ENCODE measurements around the gene MED17.
"Not testable (repeated sequence)": the region's sequence is repeated elsewhere in the genome, so short reads cannot be mapped to it uniquely, and the experiment has no call there.

MED17 gene

DNA sequence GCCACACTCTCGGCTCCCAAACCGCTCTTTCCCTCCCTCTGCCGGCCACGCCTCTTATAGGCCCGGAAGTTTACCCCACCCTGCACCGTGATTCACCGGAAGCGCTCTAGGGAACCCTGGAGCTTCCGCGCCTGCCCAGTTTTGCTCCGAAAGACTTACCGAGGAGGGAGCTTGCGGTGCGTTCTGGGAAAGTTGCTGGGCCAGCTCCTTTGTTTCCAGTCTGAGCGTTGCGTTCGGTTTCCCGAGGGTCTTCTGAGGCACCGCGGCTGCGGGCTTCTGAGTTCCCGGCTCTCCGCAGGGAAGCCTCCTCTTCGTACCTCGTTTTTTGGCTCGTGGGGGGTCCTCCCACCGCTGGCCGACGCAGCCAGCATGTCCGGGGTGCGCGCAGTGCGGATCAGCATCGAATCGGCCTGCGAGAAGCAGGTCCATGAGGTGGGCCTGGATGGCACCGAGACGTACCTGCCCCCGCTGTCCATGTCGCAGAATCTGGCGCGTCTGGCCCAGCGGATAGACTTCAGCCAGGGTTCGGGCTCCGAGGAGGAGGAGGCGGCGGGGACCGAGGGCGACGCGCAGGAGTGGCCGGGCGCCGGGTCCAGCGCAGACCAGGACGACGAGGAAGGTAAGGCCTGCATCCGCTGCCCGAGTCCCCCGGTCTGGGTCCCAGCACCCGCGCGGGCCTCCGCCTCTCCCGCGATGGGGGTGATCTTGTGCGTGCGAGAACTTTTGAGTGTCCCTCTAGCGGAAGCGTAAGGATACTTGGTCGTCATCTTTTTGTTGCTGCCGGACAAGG lies at the start of gene MED17:
TSS of gene MED17 (plus strand) at position 138 of the 790 bp plus-strand sequence. CDS start at position 370, 232 bp downstream.
- peak; percentile 93 for DNase-seq (ENCODE audit: low spot score)

DNA sequence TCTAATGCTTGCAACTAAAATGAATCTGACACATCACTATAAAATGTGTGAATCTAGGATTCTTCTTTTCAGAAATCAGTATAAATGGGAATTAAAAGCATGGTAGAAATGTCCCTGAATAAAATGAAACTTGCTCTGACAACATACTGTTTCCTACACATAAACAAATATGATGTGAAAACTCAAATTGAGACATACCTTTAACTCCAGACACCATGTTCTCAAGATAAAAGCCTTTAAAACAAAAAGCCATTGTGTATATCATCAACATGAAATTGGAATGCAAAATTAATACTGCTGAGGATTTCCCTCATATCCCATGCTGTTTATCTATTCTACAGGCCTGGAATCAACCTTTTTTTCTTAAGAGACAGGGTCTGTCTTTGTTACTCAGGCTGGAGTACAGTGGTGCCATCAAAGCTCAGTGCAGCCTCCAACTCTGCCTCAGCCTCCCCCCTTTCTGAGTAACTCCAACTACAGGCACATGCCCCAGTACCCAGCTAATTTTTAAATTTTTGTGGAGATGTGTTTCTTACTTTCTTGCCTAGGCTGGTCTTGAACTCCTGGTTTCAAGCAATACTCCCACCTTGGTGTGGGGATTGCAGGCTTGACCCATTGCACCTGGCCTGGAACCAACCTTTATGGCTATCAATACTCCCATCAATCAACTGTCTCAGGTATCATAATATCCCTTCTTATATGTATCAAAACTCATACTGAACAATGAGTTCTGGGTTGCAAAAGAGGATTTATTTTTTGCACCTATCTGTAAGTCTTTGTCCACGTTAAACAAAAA lies 49.5 kb upstream of the MED17 start:
- DNase-seq (ENCODE audit: low spot score) = peak; percentile 30

GRCh38 chr11:93735627-93736026 lies 48.5 kb upstream of the MED17 start:
- peak; percentile 30 for DNase-seq (ENCODE audit: low spot score)

- DNase-seq (ENCODE audit: low spot score) = no peak
Measured at GRCh38 chr11:93736129-93736528, 48.0 kb upstream of the MED17 start.

- DNase-seq (ENCODE audit: low spot score) = peak; percentile 71
Measured at GRCh38 chr11:93737904-93738612, 46.0 kb upstream of the MED17 start.

DNA sequence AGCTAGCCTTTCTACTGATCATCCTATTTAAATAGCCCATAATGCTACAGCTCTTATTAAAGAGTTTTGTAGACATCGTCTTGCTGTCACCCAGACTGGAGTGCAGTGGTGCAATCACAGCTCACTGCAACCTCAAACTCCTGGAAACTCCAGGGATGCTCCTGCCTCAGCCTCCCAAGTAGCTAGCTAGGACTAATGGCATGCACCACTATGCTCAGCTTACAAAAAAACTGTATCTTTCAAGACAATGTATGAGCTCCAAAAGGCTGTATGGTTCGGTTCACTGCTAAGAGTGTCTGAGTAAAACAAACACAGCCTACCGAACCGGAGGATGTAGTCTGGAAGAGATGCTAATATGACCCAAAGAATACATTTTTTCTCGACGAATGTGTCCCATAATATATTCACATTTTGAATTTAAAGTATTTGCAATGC lies 45.4 kb upstream of the MED17 start:
- DNase-seq (ENCODE audit: low spot score) = peak; percentile 39

DNA sequence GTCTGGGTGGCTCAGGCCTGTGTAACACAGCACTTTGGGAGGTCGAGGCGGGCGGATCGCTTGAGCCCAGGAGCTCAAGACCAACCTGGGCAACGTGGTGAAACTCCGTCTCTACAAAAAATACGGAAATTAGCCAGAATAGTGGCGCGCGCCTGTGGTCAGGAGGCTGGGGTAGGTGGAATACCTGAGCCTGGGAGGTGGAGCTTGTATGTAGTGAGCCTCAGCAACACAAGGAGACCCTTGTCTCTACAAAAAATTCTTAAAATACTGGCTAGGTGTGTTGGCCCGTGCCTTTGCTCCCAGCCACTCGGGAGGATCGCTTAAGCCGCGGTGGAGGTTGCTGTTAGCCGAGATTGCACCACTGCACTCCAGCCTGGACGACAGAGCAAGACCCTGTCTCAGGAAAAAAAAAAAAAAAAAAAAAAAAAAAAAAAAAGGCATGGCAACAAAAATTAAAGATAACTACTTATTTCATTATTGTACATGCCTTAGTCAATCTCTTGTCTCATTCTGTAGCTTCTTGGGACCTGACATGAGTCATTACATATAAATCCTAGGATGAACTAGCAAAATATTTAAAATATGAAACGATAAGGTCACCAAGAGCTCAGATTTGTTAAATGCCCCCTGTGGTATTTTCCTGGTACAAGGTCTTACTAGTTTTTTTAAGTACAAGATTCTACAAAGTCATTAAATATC lies 43.9 kb upstream of the MED17 start:
- DNase-seq (ENCODE audit: low spot score) = peak; percentile 84

DNA sequence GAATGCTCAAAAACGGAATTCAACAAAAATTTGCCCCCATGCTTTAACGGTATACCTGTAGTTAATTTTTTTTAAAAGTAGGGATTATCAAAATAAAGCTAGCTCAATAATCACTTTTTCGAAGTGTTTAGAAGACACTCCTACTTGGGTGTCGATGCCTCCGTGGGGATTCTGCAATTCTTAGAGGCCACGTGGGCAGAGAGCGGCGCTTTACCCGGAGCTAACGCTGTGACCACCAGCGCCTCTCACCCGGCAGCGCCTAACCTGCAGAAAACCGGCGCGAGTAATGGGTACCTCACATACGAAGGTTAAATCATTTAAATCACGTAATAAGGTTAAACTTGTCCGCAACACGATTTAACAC lies 43.4 kb upstream of the MED17 start:
- DNase-seq (ENCODE audit: low spot score) = peak; percentile 67

DNA sequence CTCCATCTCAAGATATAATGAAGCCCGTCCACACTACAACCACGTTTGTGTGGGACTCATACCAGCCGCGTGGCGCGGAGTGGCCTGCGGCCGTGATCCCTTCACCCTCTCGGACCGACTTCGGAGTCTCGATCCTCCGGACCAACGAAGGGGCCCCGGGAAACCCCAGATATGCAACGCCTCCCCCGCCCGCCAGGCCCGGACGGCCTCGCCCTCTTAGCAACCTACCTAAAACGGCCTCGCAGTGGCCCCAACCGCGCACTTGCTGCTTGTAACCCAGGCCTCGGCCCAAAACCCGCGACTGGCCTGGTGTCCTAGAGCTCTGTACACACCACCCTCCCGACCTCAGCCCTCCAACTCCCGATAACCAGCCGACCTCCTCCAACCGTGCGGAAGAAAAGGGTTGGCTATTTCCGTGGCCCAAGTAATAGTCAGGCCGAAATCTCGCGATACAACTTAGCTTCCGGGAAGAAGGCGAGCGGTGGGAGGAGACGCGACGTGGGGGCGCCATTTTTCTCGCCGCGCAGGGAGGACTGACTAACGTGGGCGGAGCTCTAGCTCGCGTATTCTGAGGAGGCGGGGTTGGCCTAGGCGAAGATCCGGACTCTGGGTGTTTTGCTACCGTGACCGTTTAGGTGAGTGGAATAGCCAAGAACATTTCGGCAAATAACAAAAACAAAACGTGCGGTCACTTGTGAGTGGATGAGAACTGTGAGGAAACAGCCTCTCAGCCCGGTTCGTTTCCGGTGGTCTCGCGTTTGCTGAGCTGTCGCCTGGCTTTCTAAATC lies 42.8 kb upstream of the MED17 start, which contains the start of the genes C11orf54 and TAF1D:
TSS of gene C11orf54 (plus strand) at position 579 of the 788 bp plus-strand sequence. CDS start 5,722 bp downstream, outside the sequence.
TSS of gene TAF1D (minus strand) at position 402 of the 788 bp plus-strand sequence. CDS start 2,191 bp downstream, outside the sequence.
- peak; percentile 97 for DNase-seq (ENCODE audit: low spot score)

DNA sequence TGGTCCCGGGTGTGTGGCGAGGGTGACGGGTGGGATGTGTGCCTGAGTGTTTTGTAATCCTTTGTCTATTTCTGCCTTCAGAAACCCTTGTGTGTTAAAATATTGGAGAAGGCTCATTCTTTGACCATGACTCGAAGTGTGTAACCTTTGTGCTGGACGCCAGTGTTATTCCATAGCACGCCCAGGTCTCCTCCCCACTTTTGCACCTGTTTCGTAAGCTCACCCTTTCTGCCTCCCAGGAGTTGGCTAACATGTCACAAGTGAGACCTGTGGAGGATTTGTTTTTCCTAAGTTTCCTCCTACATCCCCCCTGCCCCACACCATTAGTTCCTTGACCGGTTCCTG lies 42.2 kb upstream of the MED17 start:
- peak; percentile 68 for DNase-seq (ENCODE audit: low spot score)

GRCh38 chr11:93743291-93743690 lies 40.8 kb upstream of the MED17 start:
- DNase-seq (ENCODE audit: low spot score) = no peak

GRCh38 chr11:93744669-93745004 lies 39.4 kb upstream of the MED17 start:
- DNase-seq (ENCODE audit: low spot score) = no peak

DNA sequence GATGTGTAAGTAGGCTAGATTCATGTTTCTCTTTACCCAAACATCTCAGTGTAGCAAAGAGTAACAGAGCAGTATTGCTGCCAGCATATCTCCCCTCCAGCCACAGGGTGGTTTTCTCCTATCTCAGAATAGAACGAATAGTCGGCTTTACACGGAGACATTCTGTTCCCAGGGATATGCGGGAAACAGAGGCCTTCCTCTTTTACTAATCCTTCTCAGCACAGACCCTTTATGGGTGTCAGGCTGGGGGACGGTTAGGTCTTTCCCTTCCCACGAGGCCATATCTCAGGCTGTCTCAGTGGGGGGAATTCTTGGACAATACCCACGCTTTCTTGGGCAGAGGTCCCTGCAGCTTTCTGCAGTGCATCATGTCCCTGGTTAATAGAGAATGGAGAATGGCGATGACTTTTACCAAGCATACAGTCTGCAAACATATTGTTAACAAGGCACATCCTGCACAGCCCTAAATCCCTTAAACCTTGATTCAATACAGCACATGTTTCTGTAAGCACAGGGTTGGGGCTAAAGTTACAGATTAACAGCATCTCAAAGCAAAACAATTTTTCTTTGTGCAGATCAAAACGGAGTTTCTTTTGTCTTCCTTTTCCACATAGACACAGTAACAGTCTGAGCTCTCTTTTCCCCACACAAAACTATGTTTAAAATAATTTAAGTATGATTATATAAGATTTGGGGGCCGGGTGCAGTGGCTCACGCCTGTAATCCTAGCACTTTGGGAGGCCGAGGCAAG lies 38.9 kb upstream of the MED17 start:
- DNase-seq (ENCODE audit: low spot score) = not testable (repeated sequence)

GRCh38 chr11:93746101-93746500 lies 38.0 kb upstream of the MED17 start:
- DNase-seq (ENCODE audit: low spot score) = no peak

DNA sequence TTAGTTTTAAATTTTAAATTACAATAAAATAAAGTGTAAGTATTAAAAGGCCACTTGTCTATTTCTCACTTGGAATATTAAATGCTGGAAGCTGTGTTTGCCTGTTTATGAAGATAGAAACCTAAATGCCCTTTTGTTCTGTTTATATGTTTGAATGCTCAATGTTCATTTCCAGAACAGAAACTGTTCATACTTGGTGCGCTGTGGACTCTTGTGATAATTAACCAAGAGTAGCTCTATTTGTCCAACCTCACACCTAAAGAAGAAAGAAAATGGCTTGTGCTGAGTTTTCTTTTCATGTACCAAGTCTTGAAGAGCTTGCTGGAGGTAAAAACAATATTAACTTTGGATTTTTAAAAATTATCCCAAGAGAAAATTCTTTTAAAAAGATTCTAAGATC lies 37.0 kb upstream of the MED17 start:
- DNase-seq (ENCODE audit: low spot score) = no peak

DNA sequence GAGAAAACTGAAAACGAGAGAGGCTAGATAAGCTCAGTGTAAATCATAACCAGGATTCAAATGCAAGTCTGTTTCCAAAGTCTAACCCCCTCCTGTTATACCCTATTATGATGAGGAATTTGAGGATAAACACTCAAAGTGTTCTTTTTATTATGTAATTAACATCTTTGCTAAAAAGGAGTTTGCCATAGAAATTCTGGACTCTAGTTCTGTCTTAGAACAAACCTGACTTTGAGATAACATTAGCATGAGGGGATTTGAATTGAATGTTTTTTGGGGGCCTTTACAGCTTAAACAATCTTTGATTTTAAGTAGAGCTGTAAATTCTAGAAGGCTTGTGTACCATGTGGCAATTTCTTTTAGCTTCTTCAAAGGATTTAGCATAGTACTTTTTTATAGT lies 33.1 kb upstream of the MED17 start:
- DNase-seq (ENCODE audit: low spot score) = no peak

GRCh38 chr11:93753241-93753640 lies 30.8 kb upstream of the MED17 start:
- DNase-seq (ENCODE audit: low spot score) = no peak

DNA sequence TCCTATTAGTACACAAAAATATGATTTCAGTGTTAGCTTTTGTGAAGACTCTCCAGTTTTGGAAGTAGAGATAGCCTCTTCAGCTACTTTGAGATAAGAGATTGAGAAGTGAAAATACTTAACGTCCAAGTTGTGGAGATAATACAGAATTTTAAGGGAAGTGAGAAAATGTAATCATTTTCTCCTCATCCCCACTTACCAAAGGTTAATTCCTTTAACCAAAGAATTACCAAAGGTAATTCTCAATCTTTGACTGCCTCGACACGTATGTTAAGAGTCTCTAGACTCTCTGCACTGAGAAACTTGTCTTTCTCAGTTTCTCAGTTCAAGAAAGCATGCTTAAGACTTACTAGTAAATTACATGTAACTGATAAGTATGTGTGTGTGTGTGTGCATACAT lies 27.3 kb upstream of the MED17 start:
- no peak for DNase-seq (ENCODE audit: low spot score)

- no peak for DNase-seq (ENCODE audit: low spot score)
Measured at GRCh38 chr11:93757301-93757700, 26.8 kb upstream of the MED17 start.

Measured in RKO (cell line).